ENCODE data around the gene BSN. TPM values are rescaled to one million over a fixed set of nuclear protein-coding genes. Genes with fewer than 3 reads are reported as not detected.

BSN gene
- total and polyA plus RNA-seq, 8 donors: 0.26 to 1.1 (median 0.84) TPM

DNA sequence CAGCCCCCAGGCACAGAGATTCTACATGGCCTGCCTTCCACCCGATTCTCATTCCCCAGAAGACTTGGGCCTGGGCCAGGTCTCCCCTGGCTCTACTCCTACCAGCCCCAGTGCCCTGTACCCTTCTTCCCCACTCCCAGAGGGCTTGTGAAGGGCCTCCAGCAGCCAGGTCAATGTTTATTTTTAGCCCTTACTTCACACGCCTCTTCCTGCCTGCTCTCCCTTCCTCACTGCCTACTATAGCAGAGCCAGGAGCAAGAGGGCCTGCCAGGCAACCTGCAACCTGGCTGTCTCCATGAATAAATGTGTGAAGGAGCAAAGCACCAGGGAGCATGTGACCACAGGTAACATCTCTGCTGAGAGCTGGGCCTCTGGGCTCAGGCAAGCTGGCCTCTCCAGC lies 93.5 kb downstream of the BSN start:
- Histone ChIP-seq H3K9me3 (no peaks in the 10 kb centered on the region), H3K4me1 (no peaks in the 10 kb centered on the region), H3K27me3 (no peaks in the 10 kb centered on the region), H3K27ac (no peak overlapping the region), H3K36me3 (no peaks in the 10 kb centered on the region), H3K4me3 (no peak overlapping the region)
- DNase-seq: peak in 2 of 4 donors; percentile 27 to 37
- ATAC-seq: peak; percentile 81
- TF ChIP-seq, protein P1, sequence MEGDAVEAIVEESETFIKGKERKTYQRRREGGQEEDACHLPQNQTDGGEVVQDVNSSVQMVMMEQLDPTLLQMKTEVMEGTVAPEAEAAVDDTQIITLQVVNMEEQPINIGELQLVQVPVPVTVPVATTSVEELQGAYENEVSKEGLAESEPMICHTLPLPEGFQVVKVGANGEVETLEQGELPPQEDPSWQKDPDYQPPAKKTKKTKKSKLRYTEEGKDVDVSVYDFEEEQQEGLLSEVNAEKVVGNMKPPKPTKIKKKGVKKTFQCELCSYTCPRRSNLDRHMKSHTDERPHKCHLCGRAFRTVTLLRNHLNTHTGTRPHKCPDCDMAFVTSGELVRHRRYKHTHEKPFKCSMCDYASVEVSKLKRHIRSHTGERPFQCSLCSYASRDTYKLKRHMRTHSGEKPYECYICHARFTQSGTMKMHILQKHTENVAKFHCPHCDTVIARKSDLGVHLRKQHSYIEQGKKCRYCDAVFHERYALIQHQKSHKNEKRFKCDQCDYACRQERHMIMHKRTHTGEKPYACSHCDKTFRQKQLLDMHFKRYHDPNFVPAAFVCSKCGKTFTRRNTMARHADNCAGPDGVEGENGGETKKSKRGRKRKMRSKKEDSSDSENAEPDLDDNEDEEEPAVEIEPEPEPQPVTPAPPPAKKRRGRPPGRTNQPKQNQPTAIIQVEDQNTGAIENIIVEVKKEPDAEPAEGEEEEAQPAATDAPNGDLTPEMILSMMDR (IDR thresholded peaks at IDR 0.05): no peak
- intact Hi-C loops (cut with DNase I): no loop called here

DNA sequence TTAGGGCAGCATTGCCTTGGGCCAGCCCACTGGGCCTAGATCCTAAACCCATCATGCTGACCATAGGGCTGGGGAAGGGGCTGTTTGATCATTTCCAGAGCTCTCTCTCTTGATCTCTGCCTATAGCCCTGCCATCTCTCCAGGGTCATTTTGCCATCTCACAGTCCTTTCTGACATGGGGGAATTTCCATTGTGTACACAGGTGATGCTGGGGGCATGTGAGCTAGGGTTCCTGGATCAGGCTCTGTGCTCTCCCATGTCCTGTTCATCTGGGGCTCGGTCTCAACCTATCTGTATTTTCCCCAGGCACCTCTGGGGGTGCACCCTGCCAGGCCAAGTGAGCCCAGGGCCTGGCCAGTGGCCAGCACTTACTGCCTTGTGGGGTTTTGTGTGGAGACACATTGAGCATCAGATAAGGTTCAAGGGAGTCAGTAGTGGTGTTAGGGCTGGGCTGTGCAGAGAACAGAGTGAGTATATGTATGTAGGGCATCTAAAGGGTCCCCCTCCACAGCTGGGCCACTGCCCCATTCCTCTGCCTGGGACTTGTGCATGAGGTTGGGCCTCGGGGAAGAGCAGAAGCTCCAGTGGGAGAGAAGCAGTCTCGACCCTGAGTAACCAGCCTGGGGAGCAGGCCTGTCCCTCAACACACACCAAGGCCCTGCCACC lies 94.2 kb downstream of the BSN start:
- Histone ChIP-seq H3K4me3 (no peak overlapping the region), H3K9me3 (no peaks in the 10 kb centered on the region), H3K27ac (no peak overlapping the region), H3K36me3 (no peaks in the 10 kb centered on the region), H3K27me3 (no peaks in the 10 kb centered on the region), H3K4me1 (no peaks in the 10 kb centered on the region)
- TF ChIP-seq, protein P1 (IDR thresholded peaks at IDR 0.05): no peak
- DNase-seq: peak in 1 of 4 donors; percentile 31
- intact Hi-C loops (cut with DNase I): no loop called here
- no peak for ATAC-seq

- Histone ChIP-seq H3K4me1 (no peaks in the 10 kb centered on the region), H3K27me3 (no peaks in the 10 kb centered on the region), H3K4me3 (no peak overlapping the region), H3K36me3 (no peaks in the 10 kb centered on the region), H3K27ac (no peak overlapping the region), H3K9me3 (no peaks in the 10 kb centered on the region)
- DNase-seq (peak in 1 of 4 donors; percentile 20), ATAC-seq (no peak)
- TF ChIP-seq, protein P1 (IDR thresholded peaks at IDR 0.05): no peak
- intact Hi-C loops (cut with DNase I): no loop called here
These were observed 95.3 kb downstream of the BSN start for GRCh38 chr3:49649576-49649975.

- DNase-seq (peak in 1 of 4 donors; percentile 0), ATAC-seq (peak; percentile 36)
- no peak overlapping the region for H3K27ac ChIP-seq
- H3K9me3 ChIP-seq: no peaks in the 10 kb centered on the region
- intact Hi-C loops (cut with DNase I): no loop called here
- H3K4me3 ChIP-seq: no peak overlapping the region
- no peaks in the 10 kb centered on the region for H3K27me3 ChIP-seq
- H3K4me1 ChIP-seq: no peaks in the 10 kb centered on the region
- no peaks in the 10 kb centered on the region for H3K36me3 ChIP-seq
- TF ChIP-seq, protein P1 (IDR thresholded peaks at IDR 0.05): no peak
These were observed 95.9 kb downstream of the BSN start for GRCh38 chr3:49650177-49650576.

GRCh38 chr3:49650637-49651036 lies 96.4 kb downstream of the BSN start:
- Histone ChIP-seq H3K4me1 (no peaks in the 10 kb centered on the region), H3K36me3 (no peaks in the 10 kb centered on the region), H3K9me3 (no peaks in the 10 kb centered on the region), H3K27me3 (no peaks in the 10 kb centered on the region), H3K4me3 (no peak overlapping the region), H3K27ac (no peak overlapping the region)
- DNase-seq (peak in 1 of 4 donors; percentile 22), ATAC-seq (no peak)
- TF ChIP-seq, protein P1 (IDR thresholded peaks at IDR 0.05): no peak
- intact Hi-C loops (cut with DNase I): no loop called here
